ENCODE data around the gene FIZ1.
"Not testable (repeated sequence)": the region's sequence is repeated elsewhere in the genome, so short reads cannot be mapped to it uniquely, and the experiment has no call there.

The FIZ1 gene

DNA sequence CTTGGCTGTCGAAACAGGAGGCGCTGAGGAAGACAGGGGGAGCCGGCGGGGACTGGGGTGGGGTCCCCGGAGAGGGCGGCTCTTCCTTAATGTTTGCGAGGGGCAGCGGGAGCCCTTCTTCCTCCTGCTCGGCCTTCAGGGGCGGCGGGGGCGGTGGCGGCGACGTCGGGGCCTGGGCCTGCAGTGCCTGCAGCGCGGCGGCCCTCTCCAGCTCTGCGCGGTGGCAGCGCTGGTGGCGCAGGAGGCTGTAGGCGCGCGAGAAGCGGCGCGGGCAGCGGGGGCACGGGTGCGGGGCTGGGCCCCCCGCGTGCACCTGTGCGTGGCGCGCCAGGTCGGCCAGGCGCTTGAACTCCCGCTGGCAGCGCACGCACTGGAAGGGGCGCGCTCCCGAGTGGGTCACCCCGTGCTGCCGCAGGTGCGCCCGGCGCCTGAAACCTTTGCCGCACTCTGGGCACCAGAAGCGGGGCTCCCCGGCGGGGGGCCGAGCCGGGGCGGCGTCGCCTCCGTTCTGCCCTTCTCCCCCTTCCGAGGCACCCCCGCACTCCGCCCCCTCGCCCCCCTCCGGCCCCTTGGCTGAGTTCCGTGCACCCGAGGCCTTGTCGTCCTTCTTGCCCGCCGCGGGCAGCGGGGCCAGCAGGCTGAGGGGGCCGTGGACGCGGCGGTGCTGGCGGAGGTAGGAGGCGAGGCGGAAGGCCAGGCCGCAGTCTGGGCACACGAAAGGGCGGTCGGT lies 21.1 kb downstream of the FIZ1 start:
- DNase-seq: no peak

DNA sequence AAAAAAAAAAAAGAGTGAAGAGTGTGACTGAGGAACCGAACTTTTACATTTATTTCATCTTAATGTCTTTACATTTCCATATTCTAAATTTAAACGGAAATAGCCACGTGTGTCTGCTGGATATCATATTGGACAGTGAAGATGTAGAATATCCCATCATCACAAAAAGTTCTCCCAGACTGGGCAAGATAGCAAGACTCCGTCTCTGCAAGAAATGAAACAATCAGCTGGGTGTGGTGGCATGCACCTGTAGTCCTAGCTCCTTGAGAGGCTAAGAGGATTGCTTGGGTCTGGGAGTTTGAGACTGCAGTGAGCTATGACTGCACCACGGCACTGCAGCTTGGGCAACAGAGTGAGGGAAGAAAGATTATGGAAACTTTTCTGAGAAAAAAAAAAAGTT lies 22.6 kb downstream of the FIZ1 start:
- DNase-seq: no peak

DNA sequence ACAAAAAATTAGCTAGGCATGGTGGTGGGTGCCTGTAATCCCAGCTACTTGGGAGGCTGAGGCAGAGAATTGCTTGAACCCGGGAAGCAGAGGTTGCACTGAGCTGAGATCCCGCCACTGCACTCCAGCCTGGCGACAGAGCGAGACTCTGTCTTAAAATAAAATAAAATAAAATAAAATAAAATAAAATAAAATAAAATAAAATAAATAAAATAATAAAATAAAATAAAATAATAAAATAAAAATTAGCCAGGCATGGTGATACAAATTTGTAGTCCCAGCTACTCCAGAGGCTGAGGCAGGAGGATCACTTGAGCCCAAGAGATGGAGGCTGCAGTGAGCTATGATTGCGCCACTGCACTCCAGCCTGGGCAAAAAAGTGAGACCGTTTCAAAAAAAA lies 25.4 kb downstream of the FIZ1 start:
- DNase-seq: not testable (repeated sequence)

DNA sequence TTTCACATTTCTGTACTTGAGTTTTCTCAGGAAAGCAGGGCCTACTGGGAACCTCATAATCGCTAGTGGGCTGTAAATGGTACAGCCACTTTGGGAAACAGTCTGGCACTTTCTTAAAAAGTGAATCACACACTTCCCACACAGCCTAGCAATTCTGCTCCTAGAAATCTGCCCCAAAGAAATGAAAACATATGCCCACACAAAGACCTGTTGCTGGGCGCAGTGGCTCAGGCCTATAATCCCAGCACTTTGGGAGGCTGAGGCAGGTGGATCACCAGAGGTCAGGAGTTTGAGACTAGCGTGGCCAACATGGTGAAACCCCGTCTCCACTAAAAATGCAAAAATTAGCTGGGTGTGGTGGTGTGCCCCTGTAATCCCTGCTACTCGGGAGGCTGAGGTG lies 29.8 kb downstream of the FIZ1 start:
- not testable (repeated sequence) for DNase-seq

DNA sequence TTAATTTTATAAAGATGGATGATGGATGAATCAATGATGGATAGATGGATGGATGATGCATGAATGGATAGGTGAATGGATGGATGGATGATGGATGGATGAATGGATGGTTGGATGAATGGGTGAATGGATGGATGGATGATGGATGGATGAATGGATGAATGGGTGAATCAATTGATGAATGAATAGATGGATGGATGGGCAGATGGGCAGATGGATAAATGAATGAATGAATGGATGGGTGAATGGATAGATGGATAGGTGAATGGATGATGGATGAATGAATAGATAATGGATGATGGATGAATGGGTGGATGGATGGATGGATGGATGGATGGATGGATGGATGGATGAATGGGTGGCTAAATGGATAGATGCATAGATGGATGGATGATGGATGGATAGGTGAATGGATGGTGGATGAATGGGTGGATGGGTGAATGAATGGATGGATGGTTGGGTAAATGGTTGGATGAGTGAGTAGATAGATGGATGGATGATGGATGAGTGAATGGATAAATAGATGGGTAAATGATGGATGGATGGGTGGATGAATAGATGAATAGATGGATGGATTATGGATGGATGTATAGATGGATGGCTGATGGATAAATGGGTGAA lies 31.5 kb downstream of the FIZ1 start:
- no peak for DNase-seq

DNA sequence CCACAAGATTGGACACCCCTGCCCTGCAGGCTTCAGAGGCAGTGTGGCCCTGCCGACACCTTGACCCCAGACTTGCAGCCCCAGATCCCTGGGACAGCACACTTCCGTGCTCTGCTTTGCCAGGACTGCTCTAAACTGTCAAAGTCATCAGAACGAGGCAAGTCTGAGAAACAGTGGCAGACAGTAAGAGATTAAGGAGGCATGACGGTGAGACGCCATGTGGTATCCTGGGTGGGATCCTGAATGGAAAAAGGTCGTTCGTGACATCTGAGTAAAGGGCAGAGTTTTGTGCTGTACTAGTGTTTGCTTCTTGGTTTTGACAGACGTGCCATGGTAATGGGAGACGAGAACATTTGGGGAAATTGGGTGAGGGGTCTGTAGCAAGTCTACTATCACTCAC lies 32.5 kb downstream of the FIZ1 start:
- no peak for DNase-seq

DNA sequence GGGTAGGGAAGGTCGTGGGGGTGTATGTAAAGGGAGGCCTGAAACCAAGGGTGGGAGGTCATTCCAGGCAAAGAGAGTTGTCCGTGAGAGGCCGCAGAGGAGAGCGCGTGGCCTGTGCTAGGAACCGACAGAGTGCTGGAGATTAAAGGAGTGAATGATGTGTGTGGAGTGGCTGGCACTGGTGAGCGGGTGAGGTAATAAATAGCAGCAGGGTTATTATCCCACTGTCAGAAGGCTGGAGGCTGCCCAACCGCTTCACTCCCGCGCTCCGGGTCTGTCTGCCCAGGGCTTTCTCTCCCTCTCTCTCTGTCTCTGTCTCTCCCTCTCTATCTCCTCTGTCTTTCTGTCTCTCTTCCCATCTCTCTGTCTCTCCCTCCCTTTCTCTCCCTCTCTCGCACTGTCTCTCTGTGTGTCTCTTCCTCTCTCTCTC lies 36.0 kb downstream of the FIZ1 start:
- DNase-seq: peak in 1 of 58 donors; percentile 9

DNA sequence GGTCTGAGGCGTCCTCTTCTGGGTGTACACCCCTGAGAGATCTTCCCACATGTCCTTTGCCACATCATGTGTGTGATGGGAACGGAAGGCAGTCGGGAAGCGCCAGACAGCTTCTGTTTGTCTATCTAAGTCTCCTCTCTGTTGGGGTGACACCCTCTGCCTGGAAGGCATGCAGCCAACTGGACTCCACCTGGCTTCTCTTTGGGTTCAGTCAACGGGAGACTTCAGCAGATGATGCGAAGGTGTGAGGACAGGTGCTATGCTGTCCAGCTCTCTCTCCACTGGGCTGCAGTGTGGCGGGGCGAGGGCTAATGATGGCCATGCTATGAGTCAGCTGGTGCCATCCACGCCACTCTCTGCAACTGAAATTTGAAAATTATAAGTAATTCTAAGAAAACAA lies 39.6 kb downstream of the FIZ1 start:
- DNase-seq: no peak

DNA sequence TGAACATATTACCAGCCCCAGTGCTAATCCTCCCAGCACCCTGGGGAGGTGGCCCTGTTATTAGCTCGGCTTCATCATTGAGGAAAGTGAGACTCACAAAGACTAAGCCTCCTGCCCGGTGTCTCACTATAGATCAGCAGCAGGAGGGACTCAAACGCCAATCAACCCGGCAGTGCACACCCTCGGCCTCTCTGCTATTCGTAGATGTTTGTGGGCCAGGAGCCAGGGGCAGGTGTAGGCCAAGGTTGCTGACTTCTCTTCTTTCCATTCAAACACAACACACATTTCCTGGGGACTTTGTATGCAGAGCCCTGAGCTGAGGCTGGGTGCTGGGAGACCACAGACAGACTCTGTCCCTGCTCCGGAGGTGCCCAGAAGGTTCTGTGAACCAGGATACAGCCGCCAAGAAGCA lies 44.6 kb downstream of the FIZ1 start:
- no peak for DNase-seq

DNA sequence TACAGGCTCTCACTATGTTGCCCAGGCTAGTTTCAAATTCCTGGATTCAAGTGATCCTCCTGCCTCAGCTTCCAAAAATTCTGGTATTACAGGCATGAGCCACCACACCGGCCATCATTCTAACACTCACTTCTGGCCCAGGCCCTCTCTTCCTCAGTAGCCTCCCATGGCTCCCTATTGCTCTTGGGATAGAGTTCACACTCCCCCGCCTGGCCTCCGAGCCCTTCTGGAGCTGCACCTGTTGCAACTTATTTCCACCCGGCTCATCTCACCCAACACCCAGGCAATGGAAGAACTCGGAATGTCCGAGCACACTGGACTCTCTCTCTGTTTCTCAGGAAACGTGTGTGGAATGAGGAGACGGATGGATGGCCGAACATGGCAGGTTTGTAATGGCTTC lies 45.0 kb downstream of the FIZ1 start:
- DNase-seq: no peak

DNA sequence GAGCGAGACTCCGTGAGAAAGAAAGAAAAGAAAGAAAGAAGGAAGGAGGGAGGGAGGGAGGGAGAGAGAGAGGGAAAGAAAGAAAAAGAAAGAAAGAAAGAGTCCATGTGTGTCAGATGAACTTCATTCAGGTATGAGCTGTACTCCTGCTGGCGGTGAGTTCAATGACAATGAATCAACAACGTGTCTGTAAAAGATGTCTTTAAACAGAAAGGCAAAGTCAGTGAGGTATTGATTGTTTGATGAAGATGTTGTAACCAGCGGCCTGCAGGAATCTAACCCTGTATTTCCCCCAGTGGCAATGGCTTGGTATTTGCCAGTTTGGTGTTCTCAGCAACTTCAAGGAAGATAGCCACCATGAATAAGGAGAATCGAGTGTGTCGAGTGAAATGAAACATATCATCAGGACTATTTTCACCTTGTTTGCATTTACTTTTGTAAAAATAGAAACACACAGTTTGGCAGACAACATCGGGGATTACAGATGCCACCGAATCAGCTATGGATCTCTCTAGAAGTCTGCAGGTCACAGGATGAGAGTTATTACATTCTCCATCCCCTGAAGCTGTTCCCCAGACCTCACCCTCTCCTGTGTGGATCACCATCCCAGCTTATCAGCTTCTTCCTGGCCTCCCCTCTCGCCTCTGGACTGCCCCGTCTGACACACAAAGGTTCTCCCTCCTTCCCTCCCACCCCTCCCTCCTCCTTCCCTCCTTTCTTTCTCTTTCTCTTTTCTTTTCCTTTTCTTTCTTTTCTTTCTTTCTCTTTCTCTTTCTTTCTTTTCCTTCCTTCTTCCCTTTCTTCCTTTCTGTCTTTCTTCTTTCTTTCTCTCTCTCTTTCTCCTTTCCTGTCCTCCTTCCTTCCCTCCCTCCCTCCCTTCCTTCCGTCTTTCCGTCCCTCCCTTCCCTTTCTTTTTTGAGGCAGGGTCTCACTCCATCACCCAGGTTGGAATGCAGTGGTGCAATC lies 45.8 kb downstream of the FIZ1 start:
- DNase-seq: no peak

DNA sequence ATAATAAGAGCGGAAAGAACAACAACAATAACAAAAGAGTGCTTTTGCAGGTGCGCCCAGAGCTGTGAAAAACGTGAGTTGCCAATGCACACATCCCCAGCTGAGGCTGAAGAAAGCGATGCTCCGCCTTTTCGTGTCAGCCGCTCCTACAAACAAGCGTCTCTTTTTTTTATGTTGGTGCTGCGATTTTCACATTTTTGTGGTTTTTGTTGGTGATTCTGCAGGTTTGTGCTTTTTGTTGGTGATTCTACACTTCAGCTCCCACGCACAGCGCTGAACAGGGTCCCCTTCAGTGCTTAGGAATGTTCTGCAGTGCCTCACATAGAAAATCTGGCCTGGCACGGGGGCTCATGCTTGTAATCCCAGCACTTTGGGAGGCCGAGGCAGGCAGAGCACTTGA lies 46.7 kb downstream of the FIZ1 start:
- DNase-seq: no peak

DNA sequence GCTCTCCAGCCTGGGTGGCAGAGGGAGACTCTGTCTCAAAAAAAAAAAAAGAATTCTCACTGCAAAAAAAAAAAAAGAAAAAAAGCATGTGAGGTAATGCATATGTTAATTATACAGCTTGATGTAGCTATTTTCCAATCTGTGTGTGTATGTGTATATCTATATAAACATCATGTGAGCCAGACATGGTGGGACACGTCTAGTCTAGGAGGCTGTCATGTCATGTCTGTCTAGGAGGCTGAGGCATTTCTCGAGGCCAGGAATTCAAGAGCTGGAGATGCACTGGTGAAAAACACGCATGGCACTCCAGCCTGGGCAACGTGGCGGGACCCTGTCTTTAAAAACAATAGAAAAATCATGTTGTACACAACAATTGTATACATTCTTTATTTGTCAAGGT lies 47.1 kb downstream of the FIZ1 start:
- no peak for DNase-seq

DNA sequence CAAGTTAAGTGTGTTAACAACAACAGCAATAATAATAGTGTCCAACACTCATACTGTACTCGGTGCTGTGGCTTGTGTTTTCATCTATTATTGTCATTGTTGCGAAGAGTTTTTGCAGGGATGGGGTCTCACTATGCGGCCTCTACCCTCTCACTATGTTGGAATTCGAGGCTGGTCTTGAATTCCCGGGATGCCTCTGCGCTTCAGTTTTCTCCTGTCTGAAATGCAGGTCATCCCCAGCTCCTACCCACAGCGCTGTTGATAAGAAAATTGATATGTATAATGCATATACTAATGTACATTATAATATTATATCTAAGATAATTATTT lies 49.0 kb downstream of the FIZ1 start:
- DNase-seq: no peak

DNA sequence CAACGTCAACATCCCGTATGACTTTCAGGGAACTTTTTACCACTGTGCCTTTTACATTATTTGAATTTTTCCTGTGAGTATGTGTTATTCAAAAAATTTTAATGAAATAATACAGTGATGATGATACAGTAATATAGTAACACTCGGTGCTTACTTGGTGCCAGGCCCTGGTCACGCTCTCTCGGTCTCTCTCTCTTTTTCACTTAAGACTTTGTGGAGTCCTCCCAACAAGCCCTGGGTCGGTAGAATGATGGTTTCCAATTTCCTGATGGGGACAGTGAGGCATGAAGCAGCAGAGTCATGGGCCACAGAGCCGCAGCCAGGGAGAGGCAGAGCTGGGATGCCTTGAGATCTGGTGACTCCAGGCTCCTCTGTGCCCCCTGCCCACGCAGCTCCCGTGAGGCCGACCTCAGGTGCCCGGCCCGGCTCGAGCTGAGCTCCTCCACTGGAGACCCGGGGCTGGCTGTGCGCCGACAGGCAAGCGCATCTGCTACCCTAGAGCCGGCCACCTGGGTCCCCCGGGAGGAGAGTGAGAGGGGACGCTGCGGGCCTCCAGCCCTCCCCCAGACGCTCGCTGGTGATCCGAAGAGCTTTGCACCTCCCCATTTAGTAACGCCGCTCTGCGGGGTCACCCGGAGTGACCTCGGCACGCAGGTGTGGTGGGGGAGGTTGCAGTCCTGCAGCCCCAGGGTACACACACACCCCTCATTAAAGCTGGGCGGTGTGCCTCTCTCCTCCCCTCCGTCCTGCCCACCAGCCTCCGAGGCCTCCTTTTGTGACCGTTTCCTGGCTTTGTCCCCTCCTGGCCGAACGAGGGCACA lies 49.6 kb downstream of the FIZ1 start:
- DNase-seq: no peak

DNA sequence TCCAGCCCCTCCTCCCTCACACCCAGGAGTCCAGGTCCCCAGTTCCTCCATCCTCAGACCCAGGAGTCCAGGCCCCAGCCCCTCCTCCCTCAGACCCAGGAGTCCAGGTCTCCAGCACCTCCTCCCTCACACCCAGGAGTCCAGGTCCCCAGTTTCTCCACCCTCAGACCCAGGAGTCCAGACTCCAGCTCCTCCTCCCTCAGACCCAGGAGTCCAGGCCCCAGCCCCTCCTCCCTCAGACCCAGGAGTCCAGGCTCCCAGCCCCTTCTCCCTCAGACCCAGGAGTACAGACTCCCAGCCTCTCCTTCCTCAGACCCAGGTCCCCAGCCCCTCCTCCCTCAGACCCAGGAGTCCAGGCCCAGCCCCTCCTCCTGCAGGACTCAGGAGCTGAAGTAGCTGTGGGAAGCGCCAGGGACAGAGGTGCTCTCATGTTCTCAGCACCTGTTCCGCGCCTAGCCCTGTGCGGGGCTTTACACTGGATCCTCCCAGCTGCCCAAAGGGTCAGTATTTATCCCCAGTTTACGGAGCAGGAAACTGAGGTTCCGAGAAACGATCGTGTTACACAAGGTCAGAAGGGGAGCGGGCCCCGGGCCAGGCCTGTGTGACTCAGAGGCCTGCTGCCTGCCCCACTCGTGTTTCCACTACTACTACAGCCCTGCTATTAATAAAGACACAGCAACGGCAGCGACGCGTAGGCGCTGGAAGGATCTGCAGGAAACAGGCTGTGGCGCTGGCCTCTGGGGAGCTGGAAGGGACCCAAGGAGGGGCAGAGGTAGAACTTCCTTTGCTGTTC lies 52.3 kb downstream of the FIZ1 start:
- peak in 7 of 58 donors; percentile 2 to 14 (median 8) for DNase-seq

DNA sequence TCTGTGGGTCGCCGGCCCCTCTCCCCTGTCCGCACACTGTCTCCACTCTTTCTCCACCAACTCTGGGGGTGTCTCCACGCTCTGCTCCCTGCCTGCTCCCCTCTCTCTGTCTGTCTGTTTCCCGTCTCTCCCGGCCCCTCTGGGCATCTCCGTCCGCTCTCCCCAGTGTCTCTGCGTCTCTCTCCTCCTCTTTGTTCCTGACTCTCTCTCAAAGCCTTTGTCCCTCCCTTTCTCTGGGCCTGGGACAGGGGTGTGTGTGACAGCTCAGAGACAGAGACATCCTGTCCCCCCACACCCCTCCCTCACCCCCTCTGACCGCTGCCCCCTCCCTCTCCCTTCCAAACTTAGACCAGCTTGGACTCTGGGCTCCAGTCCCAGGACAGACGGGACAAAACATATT lies 53.3 kb downstream of the FIZ1 start:
- DNase-seq: no peak

DNA sequence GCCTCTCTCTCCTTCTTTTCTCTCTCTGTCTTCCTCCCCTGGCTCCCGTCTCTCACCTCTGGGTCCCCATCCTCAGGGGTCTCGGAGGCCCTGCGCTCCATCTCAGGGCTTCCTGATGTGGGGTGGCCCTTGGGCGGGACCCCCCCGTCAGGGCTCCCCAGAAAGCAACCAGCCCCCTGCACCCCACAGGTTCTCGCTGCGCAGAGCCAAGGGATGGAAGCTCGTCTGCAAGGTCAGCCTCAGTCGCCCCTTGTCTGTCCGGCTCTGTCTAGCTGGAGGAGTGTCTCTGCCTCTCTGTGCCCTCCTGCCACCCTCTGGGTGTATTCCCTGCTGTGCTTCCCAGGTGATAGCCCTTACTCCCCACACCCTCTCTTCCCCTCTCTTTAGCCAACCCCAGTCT lies 53.9 kb downstream of the FIZ1 start, which contains the start of gene SBK3:
SBK3 (minus strand) TSS at position 101 of the 400 bp plus-strand sequence; CDS start at position 101, 0 bp downstream.
- no peak for DNase-seq

DNA sequence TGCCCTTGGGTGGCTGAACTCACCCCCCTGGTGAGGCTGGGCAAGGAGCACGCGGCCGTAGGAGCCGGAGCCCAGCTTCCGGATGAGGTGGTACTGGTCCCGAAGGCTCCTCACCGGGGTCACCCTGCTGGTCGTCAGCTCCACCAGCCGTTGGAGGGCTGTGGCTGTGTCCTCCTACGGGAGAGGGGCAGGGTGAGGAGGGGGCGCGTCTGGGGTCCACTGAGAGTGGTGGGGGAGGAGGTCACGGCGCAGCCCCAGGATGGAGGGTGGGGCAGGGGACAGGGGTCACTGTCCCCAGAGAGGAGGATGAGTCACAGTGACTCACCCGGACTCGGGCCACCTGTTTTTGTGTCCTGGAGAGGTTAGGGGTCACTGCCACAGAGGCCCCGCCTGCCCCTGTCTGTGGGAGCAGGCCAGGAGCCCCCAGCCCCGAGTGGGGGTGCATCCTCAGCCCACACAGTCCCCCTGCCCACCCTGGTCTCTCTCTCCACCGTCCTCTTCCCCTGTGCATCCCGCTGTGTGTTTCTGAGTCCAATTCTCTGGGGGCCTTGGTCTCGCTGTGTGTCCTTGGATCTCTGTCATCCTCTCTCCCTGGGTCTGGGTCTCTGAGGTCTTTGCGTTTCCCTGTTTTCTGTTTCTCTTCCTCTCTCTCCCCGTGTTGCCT lies 54.4 kb downstream of the FIZ1 start:
- no peak for DNase-seq

DNA sequence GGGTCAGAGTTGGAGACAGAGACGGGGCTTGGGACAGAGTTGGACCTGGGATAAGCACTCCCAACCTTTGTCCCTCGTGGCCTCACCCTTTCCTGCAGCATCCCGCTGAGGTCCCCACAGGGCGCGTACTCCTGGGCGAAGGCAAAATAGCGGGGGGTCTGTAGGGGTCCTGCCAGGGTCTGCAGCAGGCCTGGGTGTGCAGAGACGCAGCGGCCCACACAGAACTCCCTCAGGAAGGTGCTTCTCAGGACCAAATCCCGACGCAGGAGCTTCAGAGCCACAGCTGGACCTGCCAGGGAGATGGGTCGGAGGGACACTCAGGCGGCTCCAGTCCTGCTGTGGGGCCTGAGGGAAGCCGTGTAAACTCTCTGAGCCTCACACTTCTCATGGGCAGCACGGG lies 55.3 kb downstream of the FIZ1 start:
- no peak for DNase-seq

Measured in anterior cingulate cortex (tissue), 58 donors.